HTR-8/SVneo (cell line): ENCODE data around the gene TIMP2.
A peak's percentile ranks its signal among the peaks of the same experiment; 100 is the strongest.
"Not testable (repeated sequence)": the region's sequence is repeated elsewhere in the genome, so short reads cannot be mapped to it uniquely, and the experiment has no call there.

Experiments used
- DNase-seq: peaks from one replicate; pipeline ENCODE4 v3.0.0; 2011; ENCODE audit warnings: low spot score, mixed read lengths; ENCODE audit not compliant: insufficient read length
- FAIRE-seq: peaks from 2 replicates; lab custom pipeline; 2011; peaks lifted over from hg19 to GRCh38; lab: Jason Lieb, UNC

TIMP2 gene

GRCh38 chr17:78892936-78893379 lies 32.2 kb downstream of the TIMP2 start:
- peak; percentile 94 for FAIRE-seq
- DNase-seq = no peak

DNA sequence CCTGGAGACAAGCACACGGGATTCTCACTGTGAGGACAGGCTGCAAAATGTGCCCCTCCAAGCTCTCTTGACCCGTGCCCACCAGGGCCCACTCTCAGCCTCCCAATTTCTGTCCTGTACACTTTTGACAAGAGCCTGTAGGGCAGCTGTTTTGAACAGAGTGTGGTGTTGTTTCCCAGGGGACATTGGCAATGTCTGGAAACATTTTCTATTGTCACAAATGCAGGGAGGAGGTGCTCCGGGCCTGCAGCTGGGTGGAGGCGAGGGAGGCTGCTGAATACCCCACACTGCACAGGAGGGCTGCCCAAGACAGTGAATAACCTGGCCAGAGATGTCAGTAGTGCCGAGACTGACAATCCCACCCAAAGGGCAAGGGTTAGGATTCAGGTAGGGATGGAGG lies 32.7 kb downstream of the TIMP2 start:
- DNase-seq = no peak
- no peak for FAIRE-seq

- FAIRE-seq = no peak
- DNase-seq = no peak
Observed at GRCh38 chr17:78892062-78892456, 33.1 kb downstream of the TIMP2 start.

DNA sequence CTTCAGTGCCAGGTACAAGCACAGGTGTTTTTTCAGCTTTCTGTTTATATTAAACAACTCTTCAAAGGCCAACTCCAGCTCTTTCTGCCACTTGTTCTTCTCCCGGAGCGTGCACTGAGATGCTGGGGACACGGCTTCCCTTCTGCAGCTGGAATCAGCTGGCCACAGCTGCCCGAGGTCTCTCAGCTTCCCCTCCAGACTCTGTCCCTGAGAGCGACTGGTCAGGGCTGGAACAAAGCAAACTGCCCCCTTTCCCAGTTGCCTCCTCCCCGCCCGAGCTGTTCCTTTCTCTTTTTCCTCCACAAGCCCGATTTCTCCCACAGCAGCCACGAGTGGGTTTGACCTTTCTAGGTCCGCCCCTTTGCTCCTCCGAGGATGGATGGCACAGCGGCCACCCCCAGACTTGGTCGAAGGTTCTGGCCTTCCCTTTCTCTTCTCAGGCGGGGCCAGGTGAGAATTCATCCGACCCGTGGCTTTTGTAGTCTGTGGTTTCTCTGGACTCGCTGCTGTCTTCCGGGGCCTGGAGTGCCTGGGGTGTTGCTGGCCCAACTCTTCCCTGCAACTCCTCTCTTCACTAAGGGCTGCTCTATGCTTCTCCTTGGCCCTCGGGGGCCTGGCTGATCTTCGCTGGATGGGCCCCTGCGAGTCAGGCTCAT lies 33.7 kb downstream of the TIMP2 start:
- FAIRE-seq (no peak), DNase-seq (no peak)

GRCh38 chr17:78890498-78890897 lies 34.7 kb downstream of the TIMP2 start:
- DNase-seq = no peak
- FAIRE-seq = no peak

DNA sequence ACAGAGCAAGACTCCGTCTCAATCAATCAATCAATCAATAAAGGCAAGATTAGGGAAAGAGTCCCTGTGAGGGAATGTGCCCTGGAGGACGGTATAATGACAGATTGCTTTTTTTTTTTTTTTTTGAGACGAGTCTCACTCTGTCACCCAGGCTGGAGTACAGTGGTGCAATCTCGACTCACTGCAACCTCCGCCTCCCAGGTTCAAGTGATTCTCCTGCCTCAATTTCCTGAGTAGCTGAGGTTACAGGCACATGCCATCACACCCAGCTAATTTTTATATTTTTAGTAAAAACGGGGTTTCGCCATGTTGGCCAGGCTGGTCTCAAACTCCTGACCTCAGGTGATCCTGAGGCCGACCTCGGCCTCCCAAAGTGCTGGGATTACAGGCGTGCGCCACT lies 35.1 kb downstream of the TIMP2 start:
- not testable (repeated sequence) for FAIRE-seq, DNase-seq

DNA sequence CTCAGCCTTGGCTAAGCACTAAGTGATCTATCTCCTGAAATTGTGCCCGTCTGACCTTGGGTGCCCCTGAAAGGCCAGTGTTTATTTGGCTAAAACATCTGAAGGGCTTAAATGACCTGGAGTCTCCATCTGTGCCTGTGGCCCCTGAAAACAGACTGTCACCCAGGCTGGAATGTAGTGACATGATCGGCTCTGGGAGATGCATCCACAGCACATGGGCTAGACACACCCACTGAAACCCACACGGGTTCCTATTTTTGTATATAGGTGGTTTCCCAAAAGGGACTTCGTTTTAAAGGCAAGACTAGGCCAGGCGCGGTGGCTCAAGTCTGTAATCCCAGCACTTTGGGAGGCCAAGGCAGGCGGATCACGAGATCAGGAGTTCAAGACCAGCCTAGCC lies 35.7 kb downstream of the TIMP2 start:
- no peak for FAIRE-seq
- DNase-seq = no peak

GRCh38 chr17:78888941-78889518 lies 36.2 kb downstream of the TIMP2 start:
- no peak for DNase-seq
- no peak for FAIRE-seq

DNA sequence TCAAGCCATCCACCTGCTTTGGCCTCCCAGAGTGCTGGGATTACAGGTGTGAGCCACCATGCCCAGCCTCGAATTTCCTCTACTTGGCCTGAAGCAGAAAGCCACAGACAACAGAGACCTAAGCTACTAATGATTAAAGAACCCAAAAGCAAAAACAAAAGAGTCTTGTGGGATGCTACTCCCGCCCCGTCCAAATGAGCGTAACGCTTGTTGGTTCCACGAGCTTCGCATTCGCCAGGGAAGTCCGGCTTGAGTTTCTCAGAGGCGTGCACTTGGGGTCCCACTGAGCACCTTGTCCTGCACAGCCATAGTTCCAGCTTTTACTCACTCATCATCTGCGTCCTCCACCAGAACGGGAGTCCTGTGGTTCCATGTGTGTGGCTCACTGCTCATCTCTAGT lies 38.2 kb downstream of the TIMP2 start:
- DNase-seq (no peak), FAIRE-seq (no peak)

DNA sequence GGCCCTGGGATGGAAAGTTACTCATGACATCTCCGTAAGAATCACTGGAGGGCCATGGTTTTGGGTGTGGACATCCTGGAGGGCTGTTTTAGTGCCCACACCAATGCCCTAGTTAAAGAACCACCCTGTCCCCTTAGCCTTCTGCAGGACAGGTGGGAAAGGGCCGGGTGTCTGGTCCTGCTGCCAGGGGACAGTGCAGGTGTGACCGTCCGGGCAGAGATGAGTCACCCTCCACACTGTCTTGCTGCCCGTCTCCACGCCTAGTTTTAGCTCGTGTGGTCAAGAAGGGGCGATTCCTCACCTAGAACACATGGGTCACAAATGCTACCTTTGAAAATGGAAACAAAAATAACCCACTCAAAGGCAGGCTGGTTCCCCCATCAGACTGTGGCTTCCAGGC lies 39.2 kb downstream of the TIMP2 start:
- FAIRE-seq (peak; percentile 59), DNase-seq (no peak)

DNA sequence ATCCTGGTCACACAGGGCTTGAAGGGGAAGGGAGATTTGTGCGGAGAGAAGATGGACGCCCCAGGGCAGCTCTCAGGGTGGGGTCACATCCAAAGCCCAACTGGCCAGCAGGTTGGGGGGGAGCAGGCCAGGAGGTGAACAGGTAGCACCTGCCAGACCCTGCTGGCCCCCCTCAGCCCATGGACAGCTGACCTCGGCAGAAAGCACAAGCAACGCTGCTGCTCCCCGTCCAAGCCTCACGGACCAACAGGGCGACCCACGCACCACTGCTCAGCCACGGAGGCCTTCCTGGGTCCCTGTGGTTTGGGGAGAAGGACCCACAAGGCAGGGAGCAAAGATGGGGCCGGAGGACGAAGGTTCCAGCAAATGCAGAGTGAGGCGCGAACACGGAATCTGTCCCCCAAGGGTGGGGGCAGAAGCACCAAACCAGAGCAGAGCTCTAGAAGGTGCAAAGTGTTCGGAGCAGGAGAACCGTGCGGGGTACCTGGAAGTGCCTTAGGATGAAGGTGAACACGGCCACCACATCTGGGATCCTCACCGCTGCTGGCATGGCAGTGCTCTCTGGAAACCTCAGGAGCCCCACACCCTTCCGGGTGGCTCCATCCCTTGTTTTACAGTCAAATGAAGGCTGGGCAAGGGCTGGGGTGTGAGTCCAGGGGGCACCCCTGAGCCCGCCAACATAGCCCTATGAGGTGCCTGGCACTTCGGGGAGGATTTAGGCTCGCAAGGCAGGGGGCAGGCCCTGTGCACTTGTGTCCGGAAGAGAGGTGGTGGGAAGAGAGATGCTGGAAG lies 40.1 kb downstream of the TIMP2 start:
- DNase-seq (no peak), FAIRE-seq (no peak)

GRCh38 chr17:78884148-78884825 lies 40.9 kb downstream of the TIMP2 start:
- peak; percentile 62 for FAIRE-seq
- no peak for DNase-seq

DNA sequence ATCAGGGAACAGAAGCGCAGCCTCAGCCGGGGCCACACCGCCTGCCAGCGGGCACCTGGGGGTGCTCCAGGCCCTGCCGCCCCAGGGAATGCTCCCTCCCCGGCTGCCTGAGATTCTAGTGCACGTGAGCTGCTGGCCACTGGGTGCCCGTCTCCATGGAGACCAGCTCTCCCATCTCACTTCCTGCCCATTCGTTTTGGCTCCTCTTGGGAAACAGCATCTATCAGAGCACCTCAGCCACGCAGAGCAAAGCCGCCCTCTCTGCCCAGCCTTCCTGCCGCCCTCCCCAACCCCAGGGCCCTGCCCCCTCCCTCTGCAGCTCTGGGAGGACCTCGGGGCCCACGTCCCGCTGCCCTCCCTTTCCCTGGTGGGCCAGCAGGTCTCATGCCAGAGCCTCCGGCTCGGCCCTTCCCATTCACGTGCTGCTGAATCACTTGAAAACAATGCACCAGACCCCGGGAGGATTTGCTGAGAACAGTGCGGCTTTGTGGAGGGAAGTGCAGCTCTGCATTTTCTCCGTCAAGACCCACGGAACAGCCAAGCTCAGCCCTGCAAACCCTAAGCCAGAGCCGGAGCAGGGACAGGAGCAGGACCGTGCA lies 41.6 kb downstream of the TIMP2 start:
- DNase-seq = peak; percentile 95

GRCh38 chr17:78883089-78883532 lies 42.1 kb downstream of the TIMP2 start:
- FAIRE-seq = peak; percentile 97

More for the DNA sequence above, 41.6 kb downstream of the TIMP2 start:
- no peak for FAIRE-seq

DNA sequence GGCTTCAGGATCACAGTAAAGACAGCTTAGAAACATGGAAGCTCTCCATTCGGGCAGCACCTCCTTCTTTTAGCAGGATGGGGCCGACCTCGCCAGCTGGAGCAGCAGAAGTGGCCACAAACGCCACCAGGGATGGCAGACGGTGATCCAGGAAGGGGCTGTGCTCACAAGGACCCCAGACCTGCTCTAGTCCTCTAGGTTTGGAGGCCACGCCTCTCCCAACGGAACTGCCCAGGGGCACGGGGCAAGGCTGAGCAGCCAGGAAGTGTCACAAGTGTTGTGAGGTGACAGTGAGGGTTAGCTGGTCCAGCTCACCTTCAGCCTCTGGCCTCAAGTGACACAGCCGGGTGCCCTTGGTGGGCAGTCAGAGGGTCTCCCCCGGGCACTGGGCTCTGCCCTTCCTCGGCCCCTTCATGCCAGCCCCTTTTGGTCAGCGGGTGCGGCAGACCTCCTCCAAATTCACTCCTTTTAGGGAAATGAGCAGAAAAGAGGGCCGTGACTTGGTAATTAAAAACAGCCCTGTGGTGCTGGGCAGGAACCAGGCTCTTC lies 42.6 kb downstream of the TIMP2 start:
- FAIRE-seq (no peak), DNase-seq (no peak)

More at GRCh38 chr17:78883089-78883532, 42.1 kb downstream of the TIMP2 start:
- DNase-seq = peak; percentile 79

DNA sequence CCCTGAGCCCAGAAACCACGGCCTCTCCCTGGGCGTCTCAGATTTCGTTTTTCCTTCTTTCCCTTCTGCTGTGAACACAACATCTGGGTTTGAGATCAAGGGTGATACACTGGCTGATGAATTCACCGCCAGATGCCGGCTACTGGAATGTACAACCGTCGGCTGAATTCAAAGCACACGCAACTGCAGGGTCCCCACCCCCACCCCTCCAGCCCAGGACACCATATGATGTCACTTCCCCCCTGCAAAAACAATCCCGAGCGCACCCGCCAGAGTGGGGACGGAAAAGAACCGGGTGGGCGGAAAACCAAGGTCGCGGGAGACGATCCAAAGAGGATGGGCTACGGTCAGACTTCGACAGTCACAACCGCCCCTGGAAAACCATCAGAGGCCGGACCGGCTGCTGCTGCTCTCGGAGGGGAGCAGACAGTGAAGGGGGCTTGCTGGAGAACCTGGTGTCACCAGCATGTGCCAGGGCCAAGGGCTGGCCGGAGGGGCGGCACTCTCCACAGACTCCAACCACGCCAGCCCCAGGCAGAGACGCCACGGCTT lies 45.5 kb downstream of the TIMP2 start:
- FAIRE-seq (no peak), DNase-seq (no peak)

GRCh38 chr17:78878871-78879527 lies 46.2 kb downstream of the TIMP2 start:
- DNase-seq = no peak
- FAIRE-seq = no peak

DNA sequence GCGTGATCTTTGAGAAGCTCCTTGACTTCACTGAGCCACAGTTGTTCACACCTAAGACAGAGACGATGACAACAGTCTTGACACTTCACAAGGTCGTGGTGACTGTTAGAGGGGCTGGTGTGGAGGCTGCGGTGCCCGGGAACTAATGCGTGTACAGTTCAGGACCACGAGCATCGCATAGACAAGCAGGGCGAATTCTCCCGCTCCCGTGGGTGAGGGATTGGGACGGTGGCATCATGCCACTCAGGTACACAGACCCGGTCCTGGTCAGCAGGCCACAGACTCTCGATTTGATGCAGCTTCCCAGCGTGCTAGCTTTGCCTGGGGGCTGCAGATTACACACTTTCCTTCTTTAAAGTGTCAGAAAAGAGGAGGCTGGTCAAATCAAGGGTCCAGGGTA lies 46.9 kb downstream of the TIMP2 start:
- peak; percentile 42 for FAIRE-seq

DNA sequence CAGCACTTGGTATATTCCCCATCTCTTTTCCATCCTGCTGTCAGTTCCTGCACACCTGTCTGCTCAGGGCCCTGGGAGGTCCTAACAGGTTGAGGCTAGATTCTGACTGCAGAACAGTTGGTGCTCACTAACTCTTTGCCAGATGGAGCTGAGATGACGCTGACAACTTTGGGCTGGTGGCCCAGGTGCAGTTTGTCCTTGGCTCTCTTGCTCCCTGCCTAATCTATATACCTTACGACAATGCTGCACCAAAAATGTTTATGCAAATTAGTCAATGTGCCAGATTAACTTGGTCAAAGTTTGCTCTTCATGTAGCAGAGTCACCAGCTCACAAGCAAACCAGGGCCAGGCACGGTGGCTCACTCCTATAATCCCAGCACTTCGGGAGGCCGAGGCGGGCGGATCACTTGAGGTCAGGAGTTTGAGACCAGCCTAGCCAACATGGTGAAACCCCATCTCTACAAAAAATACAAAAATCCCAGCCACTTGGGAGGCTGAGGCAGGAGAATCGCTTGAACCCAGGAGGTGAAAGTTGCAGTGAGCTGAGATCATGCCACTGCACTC lies 48.2 kb downstream of the TIMP2 start:
- not testable (repeated sequence) for FAIRE-seq, DNase-seq

More for the DNA sequence above, 46.9 kb downstream of the TIMP2 start:
- DNase-seq = no peak
